ENCODE measurements around the gene HIGD1B. TPM values are rescaled to one million over a fixed set of nuclear protein-coding genes. Genes with fewer than 3 reads are reported as not detected.
"Not testable (repeated sequence)": the region's sequence is repeated elsewhere in the genome, so short reads cannot be mapped to it uniquely, and the experiment has no call there.

Gene HIGD1B
- total RNA-seq, 1 experiment from 2014 or later, result not detected

DNA sequence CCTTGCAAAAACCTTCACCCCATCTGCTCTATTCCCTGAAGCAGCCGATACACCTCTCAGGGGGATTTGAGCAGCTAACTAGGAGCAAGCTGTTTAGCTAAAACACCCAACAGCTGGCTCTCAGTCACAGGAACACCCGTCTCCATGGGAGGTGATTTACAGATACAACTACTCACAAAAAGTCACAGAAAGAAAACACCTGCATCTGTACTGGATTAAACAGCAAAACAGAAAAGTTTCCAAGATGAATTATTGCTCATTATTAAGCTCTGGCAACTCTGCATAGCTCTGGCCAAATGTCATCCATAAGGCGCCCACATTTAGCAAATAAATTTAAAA is 39.9 kb upstream of the HIGD1B start (continued):
- TF ChIP-seq, protein P1, sequence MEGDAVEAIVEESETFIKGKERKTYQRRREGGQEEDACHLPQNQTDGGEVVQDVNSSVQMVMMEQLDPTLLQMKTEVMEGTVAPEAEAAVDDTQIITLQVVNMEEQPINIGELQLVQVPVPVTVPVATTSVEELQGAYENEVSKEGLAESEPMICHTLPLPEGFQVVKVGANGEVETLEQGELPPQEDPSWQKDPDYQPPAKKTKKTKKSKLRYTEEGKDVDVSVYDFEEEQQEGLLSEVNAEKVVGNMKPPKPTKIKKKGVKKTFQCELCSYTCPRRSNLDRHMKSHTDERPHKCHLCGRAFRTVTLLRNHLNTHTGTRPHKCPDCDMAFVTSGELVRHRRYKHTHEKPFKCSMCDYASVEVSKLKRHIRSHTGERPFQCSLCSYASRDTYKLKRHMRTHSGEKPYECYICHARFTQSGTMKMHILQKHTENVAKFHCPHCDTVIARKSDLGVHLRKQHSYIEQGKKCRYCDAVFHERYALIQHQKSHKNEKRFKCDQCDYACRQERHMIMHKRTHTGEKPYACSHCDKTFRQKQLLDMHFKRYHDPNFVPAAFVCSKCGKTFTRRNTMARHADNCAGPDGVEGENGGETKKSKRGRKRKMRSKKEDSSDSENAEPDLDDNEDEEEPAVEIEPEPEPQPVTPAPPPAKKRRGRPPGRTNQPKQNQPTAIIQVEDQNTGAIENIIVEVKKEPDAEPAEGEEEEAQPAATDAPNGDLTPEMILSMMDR (IDR thresholded peaks at IDR 0.05 in 2 of 3, conservative IDR thresholded peaks at IDR 0.05 in 1 of 3; ENCODE audit: borderline replicate concordance in 1 of 3, insufficient read depth in 1 of 3, low read depth in 2 of 3, low read length in 2 of 3), result no peak
- no peak for TF ChIP-seq ZNF274 (IDR thresholded peaks at IDR 0.05; ENCODE audit: low read depth, low read length)
- no peak for TF ChIP-seq CBX3 (IDR thresholded peaks at IDR 0.05; ENCODE audit: low read depth)

DNA sequence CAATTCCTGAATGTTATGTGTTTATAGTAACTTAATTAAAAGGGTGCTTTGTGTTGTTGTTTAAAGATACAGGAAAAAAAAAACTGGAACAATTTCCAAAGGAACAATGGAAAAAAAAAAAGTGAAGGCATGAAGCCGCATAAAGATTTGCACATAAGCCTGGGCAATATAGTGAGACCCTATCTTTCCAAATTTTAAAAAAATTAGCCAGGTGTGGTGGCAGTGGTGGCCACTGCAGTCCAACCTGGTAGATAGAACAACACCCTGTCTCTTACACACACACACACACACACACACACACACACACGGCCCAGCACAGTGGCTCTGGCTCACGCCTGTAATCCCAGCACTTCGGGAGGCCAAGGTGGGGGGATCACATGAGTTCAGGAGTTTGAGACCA is 39.5 kb upstream of the HIGD1B start:
- Histone ChIP-seq H3K27me3 (ENCODE audit: insufficient read depth, low read length) (no peaks in the 10 kb centered on the region), H3K4me1 (ENCODE audit: control insufficient read depth in 1 of 2, insufficient read depth in 2 of 2, low read length in 2 of 2) (peaks cover 8 to 31% of the 10 kb centered on the region in 2 experiments), H3K36me3 (ENCODE audit: control insufficient read depth in 1 of 2, insufficient read depth in 2 of 2, low read length in 2 of 2) (peaks cover 19 to 22% of the 10 kb centered on the region in 2 experiments), H3K9me3 (ENCODE audit: control insufficient read depth in 1 of 2, insufficient read depth in 1 of 2, low read depth in 1 of 2, low read length in 2 of 2) (no peaks in the 10 kb centered on the region), H3K4me3 (replicated peaks in 1 of 2; ENCODE audit: low read depth in 1 of 2, low read length in 2 of 2) (no peak overlapping the region), H4K20me1 (ENCODE audit: insufficient read depth) (peaks cover 6% of the 10 kb centered on the region; the same call in 1 of the 2 replicates), H3K9ac (ENCODE audit: low read length) (no peak overlapping the region), H3K4me2 (ENCODE audit: low read length) (no peak overlapping the region), H2AFZ (ENCODE audit: low read depth, low read length, poor library complexity, severe bottlenecking) (no peak overlapping the region), H3K27ac (ENCODE audit: low read depth, low read length) (no peak overlapping the region), H3K9me2 (ENCODE audit: insufficient read depth) (no peaks in the 10 kb centered on the region), H3K79me2 (ENCODE audit: insufficient read depth, low read length) (peaks cover 99% of the 10 kb centered on the region)
- no peak for ATAC-seq
- intact Hi-C loops (cut with micrococcal nuclease), result no loop called here
- POLR2A ChIA-PET, result no interaction called here
- TF ChIP-seq, protein P1 (IDR thresholded peaks at IDR 0.05 in 2 of 3, conservative IDR thresholded peaks at IDR 0.05 in 1 of 3; ENCODE audit: borderline replicate concordance in 1 of 3, insufficient read depth in 1 of 3, low read depth in 2 of 3, low read length in 2 of 3), result no peak
- TF ChIP-seq SIN3A (IDR thresholded peaks at IDR 0.05; ENCODE audit: low read depth), result no peak
- no peak for TF ChIP-seq SRF (IDR thresholded peaks at IDR 0.05; ENCODE audit: low read depth)
- no peak for TF ChIP-seq ELF1 (IDR thresholded peaks at IDR 0.05; ENCODE audit: borderline replicate concordance, low read depth)
- no peak for TF ChIP-seq ZFX (IDR thresholded peaks at IDR 0.05)
- BruUV-seq (replicated peaks), result no TSS peak
- no peak for DNase-seq (ENCODE audit: low read depth, low spot score)
- CTCF ChIA-PET, result interaction anchor here (1.0 kb wide), 1 partner anchor 29 kb away, joined by 4 read pairs; no protein-coding TSS in a partner anchor
- RAD21 ChIA-PET (ENCODE audit: low non-redundant PET in 1 of 2, low total read pairs in 2 of 2, uncharacterized antibody in 2 of 2, unreplicated experiment in 2 of 2), result no interaction called here

DNA sequence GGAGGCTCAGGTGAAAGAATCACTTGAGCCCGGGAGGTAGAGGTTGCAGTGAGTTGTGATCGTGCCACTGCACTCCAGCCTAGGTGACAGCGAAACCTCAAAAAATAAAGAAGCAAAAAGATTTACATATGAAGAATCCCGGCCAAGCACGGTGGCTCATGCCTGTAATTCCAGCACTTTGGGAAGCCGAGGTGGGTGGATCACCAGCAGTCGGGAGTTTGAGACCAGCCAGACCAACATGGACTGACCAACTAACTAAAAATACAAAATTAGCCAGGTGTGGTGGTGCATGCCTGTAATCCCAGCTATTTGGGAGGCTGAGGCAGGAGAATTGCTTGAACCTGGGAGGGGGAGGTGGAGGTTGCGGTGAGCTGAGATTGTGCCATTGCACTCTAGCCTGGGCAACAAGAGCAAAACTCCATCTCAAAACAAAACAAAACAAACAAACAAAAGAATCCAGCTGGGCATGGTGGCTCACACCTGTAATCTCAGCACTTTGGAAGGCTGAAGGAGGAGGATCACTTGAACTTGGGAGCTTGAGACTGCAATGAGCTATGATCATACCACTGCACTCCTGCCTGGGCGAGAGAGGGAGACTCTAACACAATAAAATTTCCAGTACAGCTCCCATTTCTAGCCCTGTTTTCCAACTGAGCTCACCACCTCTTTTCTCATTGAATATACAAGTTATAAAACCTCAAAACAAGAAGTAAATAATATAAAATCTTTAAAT is 38.9 kb upstream of the HIGD1B start:
- H2AFZ ChIP-seq (ENCODE audit: low read depth, low read length, poor library complexity, severe bottlenecking); H3K9me3 ChIP-seq (ENCODE audit: control insufficient read depth in 1 of 2, insufficient read depth in 1 of 2, low read depth in 1 of 2, low read length in 2 of 2); H3K27ac ChIP-seq (ENCODE audit: low read depth, low read length); H3K9me2 ChIP-seq (ENCODE audit: insufficient read depth); ATAC-seq; H4K20me1 ChIP-seq (ENCODE audit: insufficient read depth); CTCF ChIA-PET; H3K27me3 ChIP-seq (ENCODE audit: insufficient read depth, low read length); RAD21 ChIA-PET (ENCODE audit: low non-redundant PET in 1 of 2, low total read pairs in 2 of 2, uncharacterized antibody in 2 of 2, unreplicated experiment in 2 of 2); BruUV-seq (replicated peaks); H3K4me3 ChIP-seq (replicated peaks in 1 of 2; ENCODE audit: low read depth in 1 of 2, low read length in 2 of 2); DNase-seq (ENCODE audit: low read depth, low spot score); H3K9ac ChIP-seq (ENCODE audit: low read length); POLR2A ChIA-PET; intact Hi-C loops (cut with micrococcal nuclease); H3K4me2 ChIP-seq (ENCODE audit: low read length): not testable (repeated sequence)
- H3K4me1 ChIP-seq (ENCODE audit: control insufficient read depth in 1 of 2, insufficient read depth in 2 of 2, low read length in 2 of 2), result peaks cover 13 to 38% of the 10 kb centered on the region in 2 experiments
- H3K36me3 ChIP-seq (ENCODE audit: control insufficient read depth in 1 of 2, insufficient read depth in 2 of 2, low read length in 2 of 2), result peaks cover 12 to 18% of the 10 kb centered on the region in 2 experiments
- H3K79me2 ChIP-seq (ENCODE audit: insufficient read depth, low read length), result peaks cover 99% of the 10 kb centered on the region

Data from HCT116 (cell line).